SK-N-SH (cell line): ENCODE data around the gene SYNE1. TPM values are rescaled to one million over a fixed set of nuclear protein-coding genes. Genes with fewer than 3 reads are reported as not detected.
"Not testable (repeated sequence)": the region's sequence is repeated elsewhere in the genome, so short reads cannot be mapped to it uniquely, and the experiment has no call there.

Experiments
- CTCF ChIA-PET: fragments of 300-600, 350-600 bp; formaldehyde crosslinking; extraction: SDS; loops from one replicate; lab custom pipeline; 2021; lab: Yijun Ruan, JAX
- POLR2A ChIA-PET: fragments of 350-600 bp; sonication (Branson Sonifier 250); formaldehyde crosslinking; extraction: SDS; loops from one replicate; lab custom pipeline; 2020; ENCODE audit warnings: antibody characterized with exemption, inconsistent platforms; lab: Yijun Ruan, JAX
- DNase-seq: peaks from one replicate; pipeline ENCODE4 v3.0.0; 2012
- H2AFZ ChIP-seq: fragments of 200-600 bp; sonication (generic); 2 replicates; pipeline ENCODE4 v1.8.1; 2016; ENCODE audit warnings: antibody characterized with exemption, mild to moderate bottlenecking, low read depth
- H3F3A ChIP-seq: fragments of 200-600 bp; sonication (generic); replicated peaks from 2 replicates; pipeline ENCODE3; 2016; ENCODE audit warnings: antibody characterized with exemption, mild to moderate bottlenecking; ENCODE audit not compliant: insufficient read depth
- H3K27ac ChIP-seq, 2 experiments: fragments of 200-500 bp in 1 of 2; fragments of 200-600 bp in 1 of 2; sonication (Bioruptor generic) in 1 of 2; sonication (generic), shearing (Covaris generic) in 1 of 2; 2 replicates each; pipeline versions ENCODE4 v1.5.1 to v1.6.1; 2014 to 2016; ENCODE audit warnings: low read depth in 2 of 2, inconsistent platforms in 1 of 2, low read length in 1 of 2, mild to moderate bottlenecking in 1 of 2, mixed read lengths in 1 of 2
- H3K27me3 ChIP-seq: fragments of 200-600 bp; sonication (generic), shearing (Covaris generic); 2 replicates; pipeline ENCODE4 v1.6.1; 2016; ENCODE audit warnings: mixed run types; ENCODE audit not compliant: insufficient read depth
- H3K36me3 ChIP-seq, 2 experiments: fragments of 200-500 bp in 1 of 2; fragments of 200-600 bp in 1 of 2; sonication (Bioruptor generic) in 1 of 2; sonication (generic) in 1 of 2; replicated peaks in 1 of 2; 2 replicates each; pipeline versions ENCODE3 to v1.5.1; 2014 to 2016; ENCODE audit warnings: low read length in 1 of 2, mild to moderate bottlenecking in 1 of 2; ENCODE audit not compliant: insufficient read depth in 2 of 2, control insufficient read depth in 1 of 2
- H3K4me1 ChIP-seq, 2 experiments: fragments of 200-500 bp in 1 of 2; fragments of 200-600 bp in 1 of 2; sonication (Bioruptor generic) in 1 of 2; sonication (generic), shearing (Covaris generic) in 1 of 2; 2 replicates each; pipeline versions ENCODE4 v1.5.1 to v1.6.1; 2014 to 2016; ENCODE audit warnings: low read depth in 1 of 2, low read length in 1 of 2, mixed run types in 1 of 2; ENCODE audit not compliant: insufficient read depth in 2 of 2, control insufficient read depth in 1 of 2
- H3K4me2 ChIP-seq: fragments of 200-600 bp; sonication (generic), shearing (Covaris generic); 2 replicates; pipeline ENCODE4 v1.6.1; 2017; ENCODE audit warnings: mixed run types
- H3K4me3 ChIP-seq, 2 experiments: fragments of 200-500 bp in 1 of 2; fragments of 200-600 bp in 1 of 2; sonication (Bioruptor generic) in 1 of 2; sonication (generic), shearing (Covaris generic) in 1 of 2; 2 replicates each; pipeline versions ENCODE4 v1.5.1 to v1.8.1; 2014 to 2016; ENCODE audit warnings: low read depth in 2 of 2, inconsistent platforms in 1 of 2, low read length in 1 of 2, mild to moderate bottlenecking in 1 of 2, mixed read lengths in 1 of 2, moderate library complexity in 1 of 2
- H3K79me2 ChIP-seq: fragments of 200-600 bp; sonication (generic); 2 replicates; pipeline ENCODE4 v1.8.1; 2017; ENCODE audit warnings: mild to moderate bottlenecking; ENCODE audit not compliant: insufficient read depth
- H3K9ac ChIP-seq: fragments of 200-600 bp; sonication (generic); 2 replicates; pipeline ENCODE4 v1.6.1; 2017; ENCODE audit warnings: mixed run types
- H3K9me2 ChIP-seq: fragments of 200-600 bp; sonication (generic); 2 replicates; pipeline ENCODE4 v1.6.1; 2017; ENCODE audit warnings: mixed run types
- H3K9me3 ChIP-seq: fragments of 200-600 bp; sonication (generic); 2 replicates; pipeline ENCODE4 v1.6.1; 2017; ENCODE audit warnings: mixed run types, mild to moderate bottlenecking, moderate library complexity
- H4K20me1 ChIP-seq: fragments of 200-600 bp; sonication (generic); 2 replicates; pipeline ENCODE4 v1.6.1; 2017; ENCODE audit warnings: mild to moderate bottlenecking, mixed run types; ENCODE audit not compliant: insufficient read depth
- CHD2 ChIP-seq: fragments of 150-350 bp; IDR thresholded peaks from 2 replicates; pipeline ENCODE4 v1.6.1; 2018; ENCODE audit warnings: low read length; ENCODE audit not compliant: partially characterized antibody
- ELF1 ChIP-seq: IDR thresholded peaks from 2 replicates; pipeline ENCODE4 v1.4.0; 2012
- FOSL2 ChIP-seq: IDR thresholded peaks from 2 replicates; pipeline ENCODE4 v1.4.0; 2012; ENCODE audit warnings: low read depth, mild to moderate bottlenecking, moderate library complexity, borderline replicate concordance
- GABPA ChIP-seq: IDR thresholded peaks from 2 replicates; pipeline ENCODE4 v1.4.0; 2012; ENCODE audit warnings: low read depth, mild to moderate bottlenecking
- MEF2A ChIP-seq: IDR thresholded peaks from 2 replicates; pipeline ENCODE4 v1.4.0; 2012; ENCODE audit warnings: low read depth, borderline replicate concordance
- RAD21 ChIP-seq: IDR thresholded peaks from 2 replicates; pipeline ENCODE4 v1.6.1; 2012; ENCODE audit warnings: mild to moderate bottlenecking, low read length
- TAF1 ChIP-seq: IDR thresholded peaks from 2 replicates; pipeline ENCODE4 v1.6.1; 2012; ENCODE audit warnings: low read depth, mild to moderate bottlenecking, low read length, moderate library complexity, borderline replicate concordance
- WGBS: methylation state at CpG from one replicate; pipeline ENCODE4 v1.1.6; 2017; ENCODE audit warnings: low lambda C conversion rate; 5-methylcytosine and 5-hydroxymethylcytosine counted together
- polyA plus RNA-seq, 3 experiments: library from polyadenylated mRNA; depleted of rRNA; stranded (reverse); fragments of >200 nt; gene quantifications; 2 replicates each; pipeline ENCODE4 v1.2.3, GENCODE V29; 2012
- TF ChIP-seq, protein P1 (sequence below): fragments of 150-350 bp; IDR thresholded peaks from 2 replicates; pipeline ENCODE4 v1.6.1; 2017; ENCODE audit warnings: antibody characterized with exemption, low read length, low read depth, borderline replicate concordance
- TF ChIP-seq, protein P2 (sequence below): IDR thresholded peaks from 2 replicates; pipeline ENCODE4 v1.4.0; 2012; ENCODE audit warnings: low read depth
- TF ChIP-seq, protein P3 (sequence below): IDR thresholded peaks from 2 replicates; pipeline ENCODE4 v1.4.0; 2012; ENCODE audit warnings: low read depth, borderline replicate concordance
- TF ChIP-seq, protein P4 (sequence below): IDR thresholded peaks from 2 replicates; pipeline ENCODE4 v1.4.0; 2012; ENCODE audit warnings: low read depth, borderline replicate concordance
- TF ChIP-seq, protein P5 (sequence below): IDR thresholded peaks from 2 replicates; pipeline ENCODE4; 2012

SYNE1 gene
- polyA plus RNA-seq, 1 of the 3 experiments (the other 2 are of a cell fraction) = 31.1 TPM

DNA sequence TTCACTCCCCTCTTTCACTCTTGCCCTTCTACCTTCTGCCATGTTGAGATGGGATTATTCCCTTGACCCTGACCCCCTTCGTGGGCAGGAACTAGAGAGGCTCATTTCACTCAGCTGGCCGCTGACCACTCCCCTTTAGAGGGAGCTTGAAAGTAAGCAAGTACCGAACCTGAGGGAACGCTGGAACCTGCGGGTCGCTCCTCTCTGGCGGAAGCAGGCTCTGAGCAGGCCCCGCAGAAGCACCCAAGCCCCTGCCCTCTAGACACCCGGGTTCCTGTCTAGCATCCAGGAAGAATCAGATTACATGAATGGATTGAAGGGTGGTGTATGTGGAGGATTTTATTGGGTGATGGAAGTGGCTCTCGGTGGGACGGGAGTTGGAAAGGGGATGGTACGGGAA lies 48.7 kb upstream of the SYNE1 start (continued):
- TF ChIP-seq, protein P1, sequence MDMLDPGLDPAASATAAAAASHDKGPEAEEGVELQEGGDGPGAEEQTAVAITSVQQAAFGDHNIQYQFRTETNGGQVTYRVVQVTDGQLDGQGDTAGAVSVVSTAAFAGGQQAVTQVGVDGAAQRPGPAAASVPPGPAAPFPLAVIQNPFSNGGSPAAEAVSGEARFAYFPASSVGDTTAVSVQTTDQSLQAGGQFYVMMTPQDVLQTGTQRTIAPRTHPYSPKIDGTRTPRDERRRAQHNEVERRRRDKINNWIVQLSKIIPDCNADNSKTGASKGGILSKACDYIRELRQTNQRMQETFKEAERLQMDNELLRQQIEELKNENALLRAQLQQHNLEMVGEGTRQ = no peak
- TF ChIP-seq TAF1 = no peak
- TF ChIP-seq RAD21 = no peak
- TF ChIP-seq MEF2A = no peak
- TF ChIP-seq GABPA = no peak
- TF ChIP-seq, protein P2, sequence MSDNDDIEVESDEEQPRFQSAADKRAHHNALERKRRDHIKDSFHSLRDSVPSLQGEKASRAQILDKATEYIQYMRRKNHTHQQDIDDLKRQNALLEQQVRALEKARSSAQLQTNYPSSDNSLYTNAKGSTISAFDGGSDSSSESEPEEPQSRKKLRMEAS = no peak
- TF ChIP-seq, protein P3, sequence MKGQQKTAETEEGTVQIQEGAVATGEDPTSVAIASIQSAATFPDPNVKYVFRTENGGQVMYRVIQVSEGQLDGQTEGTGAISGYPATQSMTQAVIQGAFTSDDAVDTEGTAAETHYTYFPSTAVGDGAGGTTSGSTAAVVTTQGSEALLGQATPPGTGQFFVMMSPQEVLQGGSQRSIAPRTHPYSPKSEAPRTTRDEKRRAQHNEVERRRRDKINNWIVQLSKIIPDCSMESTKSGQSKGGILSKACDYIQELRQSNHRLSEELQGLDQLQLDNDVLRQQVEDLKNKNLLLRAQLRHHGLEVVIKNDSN = no peak
- TF ChIP-seq, protein P4, sequence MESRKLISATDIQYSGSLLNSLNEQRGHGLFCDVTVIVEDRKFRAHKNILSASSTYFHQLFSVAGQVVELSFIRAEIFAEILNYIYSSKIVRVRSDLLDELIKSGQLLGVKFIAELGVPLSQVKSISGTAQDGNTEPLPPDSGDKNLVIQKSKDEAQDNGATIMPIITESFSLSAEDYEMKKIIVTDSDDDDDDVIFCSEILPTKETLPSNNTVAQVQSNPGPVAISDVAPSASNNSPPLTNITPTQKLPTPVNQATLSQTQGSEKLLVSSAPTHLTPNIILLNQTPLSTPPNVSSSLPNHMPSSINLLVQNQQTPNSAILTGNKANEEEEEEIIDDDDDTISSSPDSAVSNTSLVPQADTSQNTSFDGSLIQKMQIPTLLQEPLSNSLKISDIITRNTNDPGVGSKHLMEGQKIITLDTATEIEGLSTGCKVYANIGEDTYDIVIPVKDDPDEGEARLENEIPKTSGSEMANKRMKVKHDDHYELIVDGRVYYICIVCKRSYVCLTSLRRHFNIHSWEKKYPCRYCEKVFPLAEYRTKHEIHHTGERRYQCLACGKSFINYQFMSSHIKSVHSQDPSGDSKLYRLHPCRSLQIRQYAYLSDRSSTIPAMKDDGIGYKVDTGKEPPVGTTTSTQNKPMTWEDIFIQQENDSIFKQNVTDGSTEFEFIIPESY = no peak
- TF ChIP-seq, protein P5, sequence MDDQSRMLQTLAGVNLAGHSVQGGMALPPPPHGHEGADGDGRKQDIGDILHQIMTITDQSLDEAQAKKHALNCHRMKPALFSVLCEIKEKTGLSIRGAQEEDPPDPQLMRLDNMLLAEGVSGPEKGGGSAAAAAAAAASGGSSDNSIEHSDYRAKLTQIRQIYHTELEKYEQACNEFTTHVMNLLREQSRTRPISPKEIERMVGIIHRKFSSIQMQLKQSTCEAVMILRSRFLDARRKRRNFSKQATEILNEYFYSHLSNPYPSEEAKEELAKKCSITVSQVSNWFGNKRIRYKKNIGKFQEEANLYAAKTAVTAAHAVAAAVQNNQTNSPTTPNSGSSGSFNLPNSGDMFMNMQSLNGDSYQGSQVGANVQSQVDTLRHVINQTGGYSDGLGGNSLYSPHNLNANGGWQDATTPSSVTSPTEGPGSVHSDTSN = no peak
- TF ChIP-seq FOSL2 = no peak
- no peak for TF ChIP-seq ELF1
- no peak for TF ChIP-seq CHD2

DNA sequence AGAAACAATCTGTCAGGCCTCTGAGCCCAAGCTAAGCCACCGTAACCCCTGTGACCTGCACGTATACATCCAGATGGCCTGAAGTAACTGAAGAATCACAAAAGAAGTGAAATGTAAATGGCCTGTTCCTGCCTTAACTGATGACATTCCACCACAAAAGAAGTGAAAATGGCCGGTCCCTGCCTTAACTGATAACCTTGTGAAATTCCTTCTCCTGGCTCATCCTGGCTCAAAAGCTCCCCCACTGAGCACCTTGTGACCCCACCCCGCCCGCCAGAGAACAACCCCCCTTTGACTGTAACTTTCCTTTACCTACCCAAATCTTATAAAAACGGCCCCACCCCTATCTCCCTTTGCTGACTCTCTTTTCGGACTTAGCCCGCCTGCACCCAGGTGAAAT lies 45.8 kb upstream of the SYNE1 start:
- H3K4me2 ChIP-seq, H3K36me3 ChIP-seq, POLR2A ChIA-PET, H3K9ac ChIP-seq, H4K20me1 ChIP-seq, H3K9me3 ChIP-seq, H3K27ac ChIP-seq, H3K27me3 ChIP-seq, H3K4me3 ChIP-seq, CTCF ChIA-PET, H3K79me2 ChIP-seq, H3K4me1 ChIP-seq, H3K9me2 ChIP-seq, H2AFZ ChIP-seq, DNase-seq, H3F3A ChIP-seq: not testable (repeated sequence)
- 70% methylated on average over 8 of the region's 8 CpGs for WGBS
